GM19467 (cell line): ENCODE data around the gene ADGRD1.

ENCODE experiments used
- ATAC-seq: cut with Tn5 transposase; IDR thresholded peaks from one replicate; pipeline ENCODE4 v1.9.1; 2021; ENCODE audit warnings: mild to moderate bottlenecking, moderate library complexity; ENCODE audit not compliant: unreplicated experiment

The ADGRD1 gene

GRCh38 chr12:131187602-131188001, 233.9 kb downstream of the ADGRD1 start:
- ATAC-seq: no peak

GRCh38 chr12:131188131-131189050, 234.7 kb downstream of the ADGRD1 start:
- no peak for ATAC-seq

DNA sequence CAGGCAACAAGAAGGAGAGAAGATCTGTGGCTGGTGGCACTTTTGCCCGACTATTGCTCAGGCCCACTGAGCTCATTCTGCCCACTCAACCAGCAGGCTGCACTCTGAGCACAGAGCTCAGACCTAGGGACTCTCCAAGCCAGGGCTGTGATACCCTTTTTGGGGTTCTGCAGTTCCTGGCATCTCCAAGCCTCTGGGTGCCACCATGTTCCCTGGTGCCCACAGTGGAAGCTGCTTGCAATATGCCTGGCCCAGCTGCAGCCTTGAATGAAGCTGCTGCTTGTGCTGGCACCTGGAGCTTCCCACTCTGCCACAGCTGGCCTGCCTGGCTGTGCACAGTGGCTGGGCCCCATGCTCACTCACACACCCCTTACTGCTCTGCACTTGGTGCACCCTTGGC, 236.1 kb downstream of the ADGRD1 start:
- no peak for ATAC-seq

- ATAC-seq: no peak
Measured at GRCh38 chr12:131190965-131191364, 237.3 kb downstream of the ADGRD1 start.
